Muscle layer of duodenum (tissue), 2 donors: Measurements from ENCODE around the gene CHCHD6.

Experiments
- H3K27ac ChIP-seq: one replicate; pipeline ENCODE4 v1.7.0; 2013; ENCODE audit warnings: mild to moderate bottlenecking, low read length
- H3K27me3 ChIP-seq: one replicate; pipeline ENCODE4 v1.7.0; 2013; ENCODE audit warnings: low read depth, mild to moderate bottlenecking, control low read depth, low read length
- H3K36me3 ChIP-seq, 2 donors: one replicate each; pipeline ENCODE4 v1.7.0; 2013; ENCODE audit warnings: low read length in 2 of 2, control low read depth in 1 of 2, mild to moderate bottlenecking in 1 of 2; ENCODE audit not compliant: insufficient read depth in 2 of 2, control insufficient read depth in 1 of 2
- H3K4me1 ChIP-seq, 2 donors: one replicate each; pipeline ENCODE4 v1.7.0; 2013; ENCODE audit warnings: low read length in 2 of 2, mild to moderate bottlenecking in 2 of 2, control low read depth in 1 of 2, moderate library complexity in 1 of 2; ENCODE audit not compliant: insufficient read depth in 2 of 2, control insufficient read depth in 1 of 2
- H3K4me3 ChIP-seq, 2 donors: one replicate each; pipeline ENCODE4 v1.7.0; 2013; ENCODE audit warnings: low read length in 2 of 2, low read depth in 1 of 2, mild to moderate bottlenecking in 1 of 2
- H3K9me3 ChIP-seq, 2 donors: one replicate each; pipeline ENCODE4 v1.7.0; 2013; ENCODE audit warnings: low read length in 2 of 2, control low read depth in 1 of 2, mild to moderate bottlenecking in 1 of 2; ENCODE audit not compliant: control insufficient read depth in 1 of 2
- donor health status: healthy.

Gene CHCHD6

DNA sequence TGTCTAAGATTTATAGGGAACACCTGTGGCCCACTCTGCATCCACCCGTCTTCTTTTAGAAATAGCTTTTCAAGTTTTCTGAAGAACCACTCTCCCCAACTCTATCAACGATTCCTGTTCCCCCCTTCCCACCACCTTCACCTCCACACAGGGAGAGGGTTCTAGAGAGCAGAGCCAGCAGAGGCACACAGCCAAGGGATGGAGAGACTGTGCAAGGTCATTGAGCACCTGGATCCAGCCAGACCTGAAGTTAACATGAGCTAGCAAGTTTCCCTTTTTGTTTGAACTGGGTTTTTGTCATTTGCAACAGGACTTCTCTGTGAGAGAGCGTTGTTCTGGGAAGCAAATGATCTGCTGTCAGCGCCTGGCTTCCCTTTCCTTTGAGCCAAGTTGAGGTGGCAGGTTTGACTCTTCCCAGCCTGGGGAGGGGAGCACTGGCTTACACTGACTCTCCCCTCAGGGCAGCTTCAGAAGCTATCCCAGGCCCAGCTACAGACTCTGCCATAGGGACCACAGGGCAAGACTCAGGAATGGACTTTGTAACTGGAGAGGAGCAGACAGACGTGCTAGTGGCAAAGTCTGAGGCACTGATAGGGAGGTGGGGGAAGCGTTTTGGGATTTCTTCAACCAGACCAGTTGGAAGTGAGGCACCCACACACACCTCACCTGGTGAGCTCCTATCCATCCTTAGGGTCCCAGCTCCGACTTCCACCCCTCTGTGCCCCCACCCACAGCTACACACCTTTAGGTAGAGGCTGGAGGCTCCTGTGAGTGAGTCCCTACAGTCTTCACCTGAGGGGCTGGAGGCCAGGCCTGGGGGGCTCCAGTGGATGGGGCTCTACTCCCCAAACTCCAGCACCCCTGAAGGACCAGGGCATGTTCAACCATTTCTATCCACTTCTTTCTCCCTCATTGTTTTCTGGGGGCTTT is 259.5 kb downstream of the CHCHD6 start:
- Histone ChIP-seq H3K36me3 (no peaks in the 10 kb centered on the region), H3K9me3 (no peaks in the 10 kb centered on the region), H3K4me1 (no peaks in the 10 kb centered on the region), H3K27ac (no peak overlapping the region), H3K27me3 (no peaks in the 10 kb centered on the region), H3K4me3 (no peak overlapping the region)

DNA sequence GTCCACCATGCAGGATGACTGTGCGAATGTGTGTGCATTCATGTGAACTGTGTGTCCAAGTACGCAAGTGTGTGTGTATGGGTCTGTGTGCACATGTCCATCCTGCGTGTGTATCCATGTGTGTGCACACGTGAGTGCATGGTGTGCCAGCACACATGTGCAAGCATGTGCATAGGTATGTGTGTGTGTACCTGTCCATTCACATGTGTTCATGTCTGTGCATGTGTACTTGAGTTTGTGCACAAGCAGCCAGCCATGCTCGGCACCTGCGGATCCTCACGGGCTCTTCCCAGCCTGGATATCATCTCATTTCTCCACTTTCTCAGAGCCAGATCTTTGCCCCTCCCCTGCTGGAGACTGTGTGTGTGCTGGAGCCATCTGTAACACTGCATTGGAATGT is 260.2 kb downstream of the CHCHD6 start:
- Histone ChIP-seq H3K36me3 (no peaks in the 10 kb centered on the region), H3K4me3 (no peak overlapping the region), H3K27me3 (no peaks in the 10 kb centered on the region), H3K4me1 (no peaks in the 10 kb centered on the region), H3K9me3 (no peaks in the 10 kb centered on the region), H3K27ac (no peak overlapping the region)

DNA sequence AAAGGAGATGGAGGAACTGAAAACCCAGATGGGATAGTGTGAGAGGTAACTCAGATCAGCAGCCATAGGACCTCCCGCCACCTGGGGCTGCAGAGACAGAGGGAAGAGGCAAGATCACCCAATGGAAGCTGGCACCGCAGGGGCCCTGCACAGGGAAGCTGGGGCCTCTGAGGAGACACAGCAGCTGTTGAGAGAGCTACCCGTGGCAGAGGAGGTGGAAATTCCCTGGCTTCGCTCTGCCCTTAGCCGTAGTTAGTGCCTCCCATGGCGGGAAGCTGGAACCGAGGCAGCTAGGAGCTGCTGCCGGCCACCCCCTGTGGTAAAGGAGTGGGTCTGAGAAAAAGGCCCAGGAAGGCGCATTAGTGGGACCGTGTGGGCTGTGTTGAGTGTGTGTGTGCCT is 260.9 kb downstream of the CHCHD6 start:
- H3K27me3 ChIP-seq, result no peaks in the 10 kb centered on the region
- H3K36me3 ChIP-seq, result no peaks in the 10 kb centered on the region
- no peak overlapping the region for H3K4me3 ChIP-seq
- H3K4me1 ChIP-seq, result no peaks in the 10 kb centered on the region
- no peaks in the 10 kb centered on the region for H3K9me3 ChIP-seq
- no peak overlapping the region for H3K27ac ChIP-seq

DNA sequence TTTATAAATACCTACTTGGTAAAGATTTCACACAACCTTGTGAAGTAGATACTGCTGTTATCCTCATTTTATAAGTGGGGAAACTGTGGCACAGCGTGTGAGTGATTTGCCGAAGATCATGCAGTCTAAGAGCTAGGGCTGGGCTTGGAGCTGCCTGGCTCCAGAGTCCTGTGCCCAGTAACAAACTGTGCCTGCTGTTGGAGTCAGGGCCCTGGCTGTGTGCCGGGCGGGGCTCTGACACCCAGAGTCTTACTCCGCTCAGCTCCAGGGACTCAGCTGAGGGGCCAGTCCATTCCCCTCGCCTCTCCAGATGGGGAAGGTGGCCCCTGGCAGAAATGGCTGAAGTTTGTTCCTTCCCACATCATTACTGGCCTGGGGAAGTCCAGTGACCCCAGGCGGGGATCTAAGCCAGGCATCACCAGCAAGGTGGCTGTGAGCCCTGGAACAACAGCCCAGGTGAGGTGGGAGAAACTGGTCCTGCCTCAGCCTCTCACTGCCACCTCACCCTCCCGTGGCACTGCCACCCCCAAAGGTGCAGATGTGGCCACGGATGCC is 261.6 kb downstream of the CHCHD6 start:
- no peak overlapping the region for H3K27ac ChIP-seq
- H3K9me3 ChIP-seq, result no peaks in the 10 kb centered on the region
- H3K27me3 ChIP-seq, result no peaks in the 10 kb centered on the region
- H3K36me3 ChIP-seq, result no peaks in the 10 kb centered on the region
- H3K4me3 ChIP-seq, result no peak overlapping the region
- no peaks in the 10 kb centered on the region for H3K4me1 ChIP-seq

DNA sequence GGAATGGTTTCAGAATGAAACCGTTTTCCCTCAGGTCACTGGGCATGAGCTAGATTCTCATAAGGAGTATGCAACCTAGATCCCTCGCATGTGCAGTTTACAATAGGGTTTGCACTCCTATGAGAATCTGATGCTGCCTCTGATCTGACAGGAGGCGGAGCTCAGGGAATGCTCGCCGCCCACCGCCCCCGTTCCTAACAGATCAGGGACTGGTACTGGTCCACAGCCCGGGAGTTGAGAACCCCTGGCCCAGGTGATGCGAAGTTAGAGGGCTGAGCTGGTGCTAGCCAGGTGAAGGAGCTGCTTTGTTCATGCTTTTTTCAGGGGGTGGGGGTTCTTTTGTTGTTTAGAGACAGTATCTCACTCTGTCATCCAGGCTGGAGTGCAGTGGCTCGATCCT is 263.3 kb downstream of the CHCHD6 start:
- Histone ChIP-seq H3K9me3 (no peaks in the 10 kb centered on the region), H3K27me3 (no peaks in the 10 kb centered on the region), H3K36me3 (no peaks in the 10 kb centered on the region), H3K4me3 (no peak overlapping the region), H3K4me1 (no peaks in the 10 kb centered on the region), H3K27ac (no peak overlapping the region)

DNA sequence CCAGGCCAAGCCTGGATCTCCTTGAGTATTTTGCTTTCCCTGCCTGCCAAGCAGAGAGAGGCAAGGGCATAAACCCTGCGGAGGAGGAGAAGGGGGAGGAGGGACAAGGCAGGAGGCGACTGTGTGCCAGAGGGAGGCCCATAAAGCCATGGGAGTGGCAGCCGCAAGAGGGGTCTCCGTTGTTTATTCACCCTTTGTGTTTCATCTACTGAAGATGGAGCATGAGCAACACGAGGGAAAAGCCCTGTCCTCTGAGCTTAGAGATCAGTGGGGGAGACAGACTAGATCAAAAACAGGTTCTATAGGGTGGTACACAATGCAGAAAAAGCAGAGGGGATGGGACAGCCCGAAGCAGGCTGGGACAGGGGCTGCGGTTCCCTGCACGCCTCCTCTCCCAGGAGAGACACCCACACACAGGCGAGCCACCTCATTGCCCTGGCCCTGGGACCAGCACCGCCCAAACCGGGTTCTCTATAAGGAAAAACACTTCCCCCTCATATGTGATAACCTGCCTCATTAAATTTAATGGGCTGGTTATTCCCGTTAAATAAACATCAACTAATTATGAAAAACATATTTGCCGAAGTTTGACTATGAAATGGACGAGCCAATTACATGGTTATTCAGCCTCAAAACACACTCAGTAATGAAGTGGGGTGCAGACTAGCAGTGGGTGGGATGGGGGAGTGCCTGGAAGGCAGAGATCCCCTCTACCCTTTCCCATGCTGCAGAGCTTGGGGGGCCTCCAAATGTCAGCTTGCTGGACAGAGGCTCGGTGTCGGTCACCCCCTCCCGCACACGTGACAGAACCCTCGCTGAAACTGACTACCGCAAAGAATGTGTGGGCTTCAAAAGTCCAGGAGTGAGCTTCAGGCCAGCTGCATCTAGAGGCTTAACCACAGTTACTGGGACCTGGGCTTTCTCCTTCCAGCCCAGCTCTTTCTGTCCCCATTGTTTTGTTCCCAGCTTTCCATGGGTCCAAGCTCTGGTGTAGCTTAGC is 264.7 kb downstream of the CHCHD6 start:
- no peaks in the 10 kb centered on the region for H3K4me1 ChIP-seq
- no peak overlapping the region for H3K27ac ChIP-seq
- H3K36me3 ChIP-seq, result no peaks in the 10 kb centered on the region
- no peaks in the 10 kb centered on the region for H3K9me3 ChIP-seq
- H3K4me3 ChIP-seq, result no peak overlapping the region
- no peaks in the 10 kb centered on the region for H3K27me3 ChIP-seq

DNA sequence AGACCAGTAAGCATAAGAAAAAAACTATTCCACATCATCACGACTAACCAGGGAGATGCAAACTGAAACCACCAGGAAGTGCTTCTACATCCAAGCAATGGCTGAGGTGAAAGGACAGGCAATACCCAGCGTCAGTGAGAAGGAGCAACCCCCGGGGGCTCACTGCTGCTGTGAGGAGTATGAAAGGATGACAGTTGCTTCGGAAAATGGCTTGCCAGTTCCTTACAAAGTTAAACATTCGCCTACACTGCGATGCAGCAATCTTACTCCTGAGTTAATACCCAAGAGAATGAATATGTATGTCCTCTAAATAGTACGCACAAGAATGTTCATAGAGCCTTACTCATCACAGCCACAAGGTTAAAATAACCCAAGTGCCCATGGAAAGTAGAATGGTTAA is 265.5 kb downstream of the CHCHD6 start:
- no peak overlapping the region for H3K4me3 ChIP-seq
- H3K27ac ChIP-seq, result no peak overlapping the region
- no peaks in the 10 kb centered on the region for H3K36me3 ChIP-seq
- peaks cover 5 to 6% of the 10 kb centered on the region in 2 donors for H3K9me3 ChIP-seq
- no peaks in the 10 kb centered on the region for H3K27me3 ChIP-seq
- no peaks in the 10 kb centered on the region for H3K4me1 ChIP-seq

DNA sequence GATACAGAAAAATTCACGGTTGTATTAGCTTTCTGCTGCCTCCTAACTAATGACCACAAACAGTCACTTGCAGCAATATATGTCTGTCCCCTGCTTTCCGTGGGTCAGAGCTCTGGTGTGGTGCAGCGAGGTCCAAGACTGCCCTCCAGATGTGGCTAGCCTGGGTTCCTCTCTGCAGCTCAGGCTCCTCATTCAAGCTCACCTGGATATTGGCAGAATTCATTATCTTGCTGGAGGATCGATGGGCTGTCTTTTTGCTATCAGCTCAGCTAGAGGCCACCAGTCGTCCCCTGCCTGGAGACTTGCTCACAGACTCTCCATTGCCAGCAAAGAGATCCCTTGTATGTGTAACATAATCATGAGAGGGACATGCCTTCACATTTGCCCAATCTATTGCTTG is 266.1 kb downstream of the CHCHD6 start:
- Histone ChIP-seq H3K4me3 (no peak overlapping the region), H3K9me3 (peaks cover 5 to 11% of the 10 kb centered on the region in 2 donors), H3K27me3 (no peaks in the 10 kb centered on the region), H3K4me1 (no peaks in the 10 kb centered on the region), H3K27ac (no peak overlapping the region), H3K36me3 (no peaks in the 10 kb centered on the region)

DNA sequence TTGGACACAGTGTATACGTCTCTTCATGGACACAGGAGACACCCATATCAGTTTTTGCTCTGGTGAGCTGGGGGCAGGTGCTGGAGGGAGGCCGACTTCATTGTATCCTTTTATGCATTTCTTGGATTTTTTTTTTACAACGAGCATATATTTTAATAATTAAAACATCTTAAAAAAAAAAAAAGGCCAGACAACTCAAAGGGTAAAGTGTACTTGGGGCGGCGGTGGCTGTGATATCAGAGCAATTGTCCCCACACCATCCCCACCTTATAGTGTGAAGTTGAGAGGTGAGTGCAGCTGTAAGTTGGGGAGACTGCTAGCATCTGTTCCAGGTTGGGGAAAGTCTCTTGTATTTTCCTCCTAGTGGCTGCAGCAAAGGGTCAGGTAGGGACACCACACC is 266.9 kb downstream of the CHCHD6 start:
- Histone ChIP-seq H3K27ac (no peak overlapping the region), H3K27me3 (no peaks in the 10 kb centered on the region), H3K9me3 (peaks cover 5 to 18% of the 10 kb centered on the region in 2 donors)

DNA sequence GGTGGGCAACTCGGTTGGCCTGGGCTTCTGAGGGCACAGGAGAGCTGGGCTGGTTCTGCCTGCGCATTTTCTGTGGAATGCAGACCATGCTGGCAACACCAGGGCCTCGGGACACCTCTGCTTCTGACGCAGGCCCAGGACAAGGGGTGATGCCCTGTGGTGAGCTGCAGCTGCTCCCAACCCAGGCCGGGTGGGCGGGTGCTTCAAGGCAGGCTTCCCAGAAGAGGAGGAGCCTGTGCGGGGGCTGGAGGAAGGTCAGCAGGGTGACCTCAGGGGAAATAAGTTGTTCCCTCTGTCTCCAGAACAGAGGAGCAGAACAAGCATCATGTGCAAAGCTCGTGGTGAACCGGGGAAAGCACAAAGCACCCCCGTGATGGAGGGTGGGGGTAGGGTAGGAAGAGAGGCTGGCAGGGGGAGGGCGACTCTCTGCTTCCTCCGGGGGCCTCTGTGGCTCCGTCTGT is 267.9 kb downstream of the CHCHD6 start:
- H3K27me3 ChIP-seq, result no peaks in the 10 kb centered on the region
- H3K36me3 ChIP-seq, result no peaks in the 10 kb centered on the region
- H3K27ac ChIP-seq, result no peak overlapping the region
- H3K9me3 ChIP-seq, result peaks cover 5 to 19% of the 10 kb centered on the region in 2 donors
- H3K4me1 ChIP-seq, result no peaks in the 10 kb centered on the region
- no peak overlapping the region for H3K4me3 ChIP-seq

More for the DNA sequence above, 266.9 kb downstream of the CHCHD6 start:
- Histone ChIP-seq H3K4me1 (no peaks in the 10 kb centered on the region), H3K4me3 (no peak overlapping the region), H3K36me3 (no peaks in the 10 kb centered on the region)

DNA sequence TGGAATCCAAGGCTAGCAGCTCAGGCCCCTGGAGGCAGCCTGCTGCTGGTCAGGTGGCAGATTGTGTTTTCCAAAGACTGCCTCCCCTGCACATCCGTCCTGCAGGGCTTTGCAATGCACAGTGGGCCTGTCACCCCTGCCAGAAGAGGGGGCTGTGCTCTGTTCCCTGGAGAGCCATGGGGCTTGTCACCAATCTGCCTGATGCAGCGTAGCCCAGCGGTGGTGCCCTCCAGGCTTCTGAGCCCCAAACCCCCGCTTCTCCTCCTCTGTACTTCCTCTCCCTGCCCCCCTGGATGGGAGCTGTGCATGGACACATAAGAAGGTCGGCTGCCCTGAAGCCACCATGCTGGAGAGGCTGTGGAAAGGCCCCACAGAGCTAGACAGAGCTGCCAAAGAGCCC is 268.8 kb downstream of the CHCHD6 start:
- Histone ChIP-seq H3K4me3 (no peak overlapping the region), H3K4me1 (no peaks in the 10 kb centered on the region), H3K9me3 (peaks cover 5 to 19% of the 10 kb centered on the region in 2 donors), H3K27me3 (no peaks in the 10 kb centered on the region), H3K36me3 (no peaks in the 10 kb centered on the region), H3K27ac (no peak overlapping the region)
